A549 (cell line): ENCODE measurements around the gene FAM118A. TPM values are rescaled to one million over a fixed set of nuclear protein-coding genes. Genes with fewer than 3 reads are reported as not detected.

Experiments used
- ATAC-seq, 2 experiments: fragments of 200-7000 bp in 1 of 2; fragments of >200 bp in 1 of 2; cut with Nextera tagmentation in 1 of 2; cut with Tn5 transposase in 1 of 2; 3 replicates each; pipeline versions ENCODE4 v1.8.0 to v1.9.1; 2018 to 2020; ENCODE audit warnings: mild to moderate bottlenecking in 1 of 2, moderate library complexity in 1 of 2
- CTCF ChIA-PET: fragments of 300-600 bp; sonication (Branson Sonifier 250); formaldehyde crosslinking; extraction: SDS; loops from one replicate; lab custom pipeline; 2021; ENCODE audit warnings: antibody characterized with exemption, inconsistent platforms; lab: Yijun Ruan, JAX
- POLR2A ChIA-PET: fragments of 350-600 bp; formaldehyde crosslinking; extraction: SDS; loops from one replicate; lab custom pipeline; 2021; ENCODE audit warnings: antibody characterized with exemption, inconsistent platforms; lab: Yijun Ruan, JAX
- DNase-seq, 2 experiments: peaks; one replicate each; pipeline versions ENCODE4 v3.0.0 to v3.0.0-alpha.2; 2011 to 2016; ENCODE audit warnings: low read depth in 1 of 2, low spot score in 1 of 2
- FAIRE-seq: peaks from 2 replicates; lab custom pipeline; 2011; peaks lifted over from hg19 to GRCh38; lab: Jason Lieb, UNC
- H3K27ac ChIP-seq, 2 experiments: fragments of >200 bp; sonication (Bioruptor Twin); formaldehyde crosslinking; 3 replicates each; pipeline ENCODE4 v1.5.1; 2016 to 2017
- H3K4me1 ChIP-seq: fragments of >200 bp; sonication (Bioruptor Twin); formaldehyde crosslinking; 3 replicates; pipeline ENCODE4 v1.6.1; 2016
- H3K4me2 ChIP-seq: fragments of >200 bp; sonication (Bioruptor Twin); formaldehyde crosslinking; 3 replicates; pipeline ENCODE4 v1.6.1; 2016
- H3K4me3 ChIP-seq: fragments of >200 bp; sonication (Bioruptor Twin); formaldehyde crosslinking; 3 replicates; pipeline ENCODE4 v1.5.1; 2016
- H3K9me3 ChIP-seq: fragments of >200 bp; sonication (Bioruptor Twin); formaldehyde crosslinking; 3 replicates; pipeline ENCODE4 v1.6.1; 2016
- ATOH8 ChIP-seq: fragments of 250-450 bp; sonication (Bioruptor Pico); IDR thresholded peaks from 2 replicates; pipeline ENCODE4 v1.5.0; 2020; ENCODE audit warnings: low read depth, mild to moderate bottlenecking, moderate library complexity
- BCL3 ChIP-seq: fragments of >200 bp; sonication (Bioruptor Twin); formaldehyde crosslinking; IDR thresholded peaks from 3 replicates; pipeline ENCODE4 v1.6.1; 2016
- BHLHE40 ChIP-seq: IDR thresholded peaks from 2 replicates; pipeline ENCODE4 v1.6.1; 2012; ENCODE audit warnings: low read depth, low read length, inconsistent platforms
- CEBPB ChIP-seq, 2 experiments: fragments of >200 bp in 1 of 2; sonication (Bioruptor Twin) in 1 of 2; formaldehyde crosslinking in 1 of 2; IDR thresholded peaks; 2 replicates each; pipeline ENCODE4 v1.6.1; 2012 to 2016
- CHD2 ChIP-seq: fragments of 150-350 bp; IDR thresholded peaks from 2 replicates; pipeline ENCODE4 v1.6.1; 2014; ENCODE audit warnings: low read length; ENCODE audit not compliant: partially characterized antibody
- EHF ChIP-seq: fragments of 250-450 bp; sonication (Bioruptor Pico); IDR thresholded peaks from 2 replicates; pipeline ENCODE4 v1.5.0; 2020; ENCODE audit warnings: mild to moderate bottlenecking
- FOXS1 ChIP-seq: fragments of 250-450 bp; sonication (Bioruptor Pico); IDR thresholded peaks from 2 replicates; pipeline ENCODE4 v1.5.0; 2020; ENCODE audit warnings: mild to moderate bottlenecking, moderate library complexity
- GATA3 ChIP-seq: IDR thresholded peaks from 2 replicates; pipeline ENCODE4 v1.6.1; 2012; ENCODE audit warnings: borderline replicate concordance
- HDAC2 ChIP-seq: fragments of 200-600 bp; sonication (generic); IDR thresholded peaks from 2 replicates; pipeline ENCODE4 v1.6.1; 2016
- HOXB5 ChIP-seq: fragments of 250-450 bp; sonication (Bioruptor Pico); IDR thresholded peaks from 2 replicates; pipeline ENCODE4 v1.5.0; 2020; ENCODE audit warnings: mild to moderate bottlenecking, moderate library complexity
- JUNB ChIP-seq: fragments of >200 bp; sonication (Bioruptor Twin); formaldehyde crosslinking; IDR thresholded peaks from 2 replicates; pipeline ENCODE4 v1.6.1; 2016
- KDM1A ChIP-seq: fragments of 200-600 bp; sonication (generic); IDR thresholded peaks from 2 replicates; pipeline ENCODE4 v1.6.1; 2016; ENCODE audit warnings: low read depth, mild to moderate bottlenecking
- MAFK ChIP-seq: fragments of 450-650 bp; IDR thresholded peaks from 2 replicates; pipeline ENCODE4 v1.6.1; 2014; ENCODE audit not compliant: partially characterized antibody
- MYC ChIP-seq: IDR thresholded peaks from 2 replicates; pipeline ENCODE4 v1.6.1; 2012; ENCODE audit warnings: mild to moderate bottlenecking, inconsistent platforms, low read length, improper control_type of control experiment, borderline replicate concordance
- NPAS2 ChIP-seq: fragments of 250-450 bp; sonication (Bioruptor Pico); IDR thresholded peaks from 2 replicates; pipeline ENCODE4 v1.8.0; 2022; ENCODE audit warnings: mild to moderate bottlenecking, moderate library complexity, borderline replicate concordance
- POLR2AphosphoS2 ChIP-seq: conservative IDR thresholded peaks from 2 replicates; pipeline ENCODE4 v1.6.1; 2012; ENCODE audit warnings: low read length, improper control_type of control experiment, inconsistent platforms
- RARB ChIP-seq: fragments of 250-450 bp; sonication (Bioruptor Pico); IDR thresholded peaks from 2 replicates; pipeline ENCODE4 v1.8.0; 2021; ENCODE audit warnings: mild to moderate bottlenecking, moderate library complexity
- RFX5 ChIP-seq: fragments of 450-650 bp; IDR thresholded peaks from 2 replicates; pipeline ENCODE4 v1.7.1; 2014; ENCODE audit warnings: antibody characterized with exemption, mild to moderate bottlenecking, moderate library complexity
- RNF2 ChIP-seq: fragments of 200-600 bp; sonication (generic); IDR thresholded peaks from 2 replicates; pipeline ENCODE4 v1.6.1; 2016; ENCODE audit warnings: low read depth, mild to moderate bottlenecking, antibody characterized with exemption, moderate library complexity, borderline replicate concordance
- TP53 ChIP-seq: fragments of 250-450 bp; sonication (Bioruptor Pico); IDR thresholded peaks from 2 replicates; pipeline ENCODE4 v1.5.0; 2021; ENCODE audit warnings: mild to moderate bottlenecking, moderate library complexity
- ZNF302 ChIP-seq: fragments of 250-450 bp; sonication (Bioruptor Pico); IDR thresholded peaks from 2 replicates; pipeline ENCODE4 v1.9.0; 2021; ENCODE audit warnings: inconsistent platforms, mild to moderate bottlenecking, moderate library complexity
- WGBS: methylation state at CpG from one replicate; pipeline ENCODE4 v1.1.6; 2017; ENCODE audit errors: missing lambda C conversion rate; 5-methylcytosine and 5-hydroxymethylcytosine counted together
- polyA plus RNA-seq, 4 experiments: library from polyadenylated mRNA; depleted of rRNA in 3 of 4; stranded (reverse); fragments of >200 nt; fragmentation: RNase III in 1 of 4; extraction: RNeasy Plus Mini Kit Qiagen cat#74134 plus additional on column Dnase treatment in 1 of 4; gene quantifications; 2 replicates in 3 of 4; 3 replicates in 1 of 4; pipeline ENCODE4 v1.2.3, GENCODE V29; 2011 to 2017
- TF ChIP-seq, protein P1 (sequence below): fragments of 450-650 bp; IDR thresholded peaks from 2 replicates; pipeline ENCODE4 v1.6.1; 2014; ENCODE audit warnings: antibody characterized with exemption
- TF ChIP-seq, protein P2 (sequence below): IDR thresholded peaks from 2 replicates; pipeline ENCODE4 v1.6.1; 2012; ENCODE audit warnings: low read depth, borderline replicate concordance
- TF ChIP-seq, protein P3 (sequence below): fragments of >200 bp; sonication (Bioruptor Twin); formaldehyde crosslinking; IDR thresholded peaks from 3 replicates; pipeline ENCODE4 v1.5.1; 2016
- TF ChIP-seq, protein P4 (sequence below): IDR thresholded peaks from 2 replicates; pipeline ENCODE4 v1.6.1; 2012

The FAM118A gene
- polyA plus RNA-seq, 2 of the 4 experiments (the other 2 are of a cell fraction), result 16.8 to 18.1 TPM

GRCh38 chr22:45328822-45329529, 19.2 kb downstream of the FAM118A start (continued):
- TF ChIP-seq, protein P1, sequence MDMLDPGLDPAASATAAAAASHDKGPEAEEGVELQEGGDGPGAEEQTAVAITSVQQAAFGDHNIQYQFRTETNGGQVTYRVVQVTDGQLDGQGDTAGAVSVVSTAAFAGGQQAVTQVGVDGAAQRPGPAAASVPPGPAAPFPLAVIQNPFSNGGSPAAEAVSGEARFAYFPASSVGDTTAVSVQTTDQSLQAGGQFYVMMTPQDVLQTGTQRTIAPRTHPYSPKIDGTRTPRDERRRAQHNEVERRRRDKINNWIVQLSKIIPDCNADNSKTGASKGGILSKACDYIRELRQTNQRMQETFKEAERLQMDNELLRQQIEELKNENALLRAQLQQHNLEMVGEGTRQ, result no peak
- no peak for TF ChIP-seq ZNF302 (CRISPR knock-in tag)
- TF ChIP-seq RFX5, result no peak
- TF ChIP-seq POLR2AphosphoS2, result no peak
- no peak for TF ChIP-seq BHLHE40
- no peak for TF ChIP-seq MYC

DNA sequence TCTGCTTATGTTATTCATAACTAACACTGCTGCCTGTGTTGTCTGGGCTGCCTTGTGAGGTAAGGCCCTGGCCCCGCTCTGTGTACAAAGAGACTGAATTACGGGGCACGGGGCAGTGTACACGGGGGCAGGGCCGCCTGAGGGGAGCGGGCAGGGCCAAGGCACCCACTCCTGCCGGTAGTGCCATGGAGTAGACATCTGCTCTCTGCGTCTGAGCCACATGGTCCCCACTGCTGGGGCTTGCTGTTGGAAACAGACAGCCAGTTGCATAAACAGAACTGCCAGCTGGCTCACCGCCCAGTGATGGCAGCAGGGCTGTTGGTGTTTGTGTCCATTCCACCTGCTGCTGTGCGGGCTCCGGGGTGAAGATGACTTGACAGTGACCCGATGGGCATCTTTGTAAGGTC, 19.8 kb downstream of the FAM118A start:
- Histone ChIP-seq H3K27ac (no peak overlapping the region), H3K4me2 (no peak overlapping the region), H3K4me3 (no peak overlapping the region), H3K9me3 (no peaks in the 10 kb centered on the region), H3K4me1 (no peaks in the 10 kb centered on the region)
- TF ChIP-seq, protein P2, sequence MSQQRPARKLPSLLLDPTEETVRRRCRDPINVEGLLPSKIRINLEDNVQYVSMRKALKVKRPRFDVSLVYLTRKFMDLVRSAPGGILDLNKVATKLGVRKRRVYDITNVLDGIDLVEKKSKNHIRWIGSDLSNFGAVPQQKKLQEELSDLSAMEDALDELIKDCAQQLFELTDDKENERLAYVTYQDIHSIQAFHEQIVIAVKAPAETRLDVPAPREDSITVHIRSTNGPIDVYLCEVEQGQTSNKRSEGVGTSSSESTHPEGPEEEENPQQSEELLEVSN, result no peak
- TF ChIP-seq ZNF302 (CRISPR knock-in tag), result no peak
- no peak for TF ChIP-seq RARB (CRISPR knock-in tag)
- TF ChIP-seq TP53 (CRISPR knock-in tag), result no peak
- TF ChIP-seq KDM1A, result no peak
- TF ChIP-seq, protein P3, sequence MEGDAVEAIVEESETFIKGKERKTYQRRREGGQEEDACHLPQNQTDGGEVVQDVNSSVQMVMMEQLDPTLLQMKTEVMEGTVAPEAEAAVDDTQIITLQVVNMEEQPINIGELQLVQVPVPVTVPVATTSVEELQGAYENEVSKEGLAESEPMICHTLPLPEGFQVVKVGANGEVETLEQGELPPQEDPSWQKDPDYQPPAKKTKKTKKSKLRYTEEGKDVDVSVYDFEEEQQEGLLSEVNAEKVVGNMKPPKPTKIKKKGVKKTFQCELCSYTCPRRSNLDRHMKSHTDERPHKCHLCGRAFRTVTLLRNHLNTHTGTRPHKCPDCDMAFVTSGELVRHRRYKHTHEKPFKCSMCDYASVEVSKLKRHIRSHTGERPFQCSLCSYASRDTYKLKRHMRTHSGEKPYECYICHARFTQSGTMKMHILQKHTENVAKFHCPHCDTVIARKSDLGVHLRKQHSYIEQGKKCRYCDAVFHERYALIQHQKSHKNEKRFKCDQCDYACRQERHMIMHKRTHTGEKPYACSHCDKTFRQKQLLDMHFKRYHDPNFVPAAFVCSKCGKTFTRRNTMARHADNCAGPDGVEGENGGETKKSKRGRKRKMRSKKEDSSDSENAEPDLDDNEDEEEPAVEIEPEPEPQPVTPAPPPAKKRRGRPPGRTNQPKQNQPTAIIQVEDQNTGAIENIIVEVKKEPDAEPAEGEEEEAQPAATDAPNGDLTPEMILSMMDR, result no peak
- no peak for TF ChIP-seq EHF (CRISPR knock-in tag)
- TF ChIP-seq RNF2, result no peak
- TF ChIP-seq BCL3, result no peak
- TF ChIP-seq GATA3, result no peak
- TF ChIP-seq MAFK, result no peak
- TF ChIP-seq HOXB5, result no peak
- no peak for TF ChIP-seq POLR2AphosphoS2
- TF ChIP-seq CEBPB (IDR thresholded peaks at IDR 0.05), result no peak
- 96% methylated on average over 7 of the region's 12 CpGs for WGBS
- FAIRE-seq, result no peak
- no peak for ATAC-seq
- POLR2A ChIA-PET, result no interaction called here
- CTCF ChIA-PET, result no interaction called here
- DNase-seq, result no peak

DNA sequence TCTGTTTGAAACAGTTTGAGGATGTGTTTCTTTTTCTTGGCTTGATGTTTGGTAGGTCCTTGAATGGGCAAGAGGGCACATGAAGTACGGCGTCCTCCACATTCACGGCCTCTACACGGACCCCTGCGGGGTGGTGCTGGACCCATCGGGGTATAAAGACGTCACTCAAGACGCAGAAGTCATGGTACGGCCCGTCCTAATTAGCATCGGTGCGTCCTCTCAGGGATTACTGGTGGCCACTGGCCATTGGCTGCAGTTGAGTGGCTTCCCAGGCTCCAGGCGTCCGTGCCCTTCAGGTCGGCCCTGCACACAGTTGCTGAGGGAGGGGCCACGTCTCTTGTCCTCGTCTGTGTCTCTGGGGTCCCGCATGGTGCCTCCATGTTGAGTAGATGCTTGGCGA, 20.8 kb downstream of the FAM118A start:
- no peaks in the 10 kb centered on the region for H3K9me3 ChIP-seq
- 91% methylated on average over 12 of the region's 19 CpGs for WGBS

More for the DNA sequence above, 20.8 kb downstream of the FAM118A start:
- DNase-seq, result no peak
- H3K4me1 ChIP-seq, result no peaks in the 10 kb centered on the region
- no peak overlapping the region for H3K27ac ChIP-seq
- FAIRE-seq, result no peak
- H3K4me2 ChIP-seq, result no peak overlapping the region
- no peak for ATAC-seq
- ChIA-PET POLR2A (no interaction called here), CTCF (no interaction called here)
- no peak overlapping the region for H3K4me3 ChIP-seq
- no peak for TF ChIP-seq JUNB
- TF ChIP-seq CHD2, result no peak
- TF ChIP-seq MAFK, result no peak
- TF ChIP-seq FOXS1 (CRISPR knock-in tag), result no peak
- no peak for TF ChIP-seq NPAS2 (CRISPR knock-in tag)
- no peak for TF ChIP-seq ATOH8
- TF ChIP-seq HDAC2, result no peak
- TF ChIP-seq, protein P4, sequence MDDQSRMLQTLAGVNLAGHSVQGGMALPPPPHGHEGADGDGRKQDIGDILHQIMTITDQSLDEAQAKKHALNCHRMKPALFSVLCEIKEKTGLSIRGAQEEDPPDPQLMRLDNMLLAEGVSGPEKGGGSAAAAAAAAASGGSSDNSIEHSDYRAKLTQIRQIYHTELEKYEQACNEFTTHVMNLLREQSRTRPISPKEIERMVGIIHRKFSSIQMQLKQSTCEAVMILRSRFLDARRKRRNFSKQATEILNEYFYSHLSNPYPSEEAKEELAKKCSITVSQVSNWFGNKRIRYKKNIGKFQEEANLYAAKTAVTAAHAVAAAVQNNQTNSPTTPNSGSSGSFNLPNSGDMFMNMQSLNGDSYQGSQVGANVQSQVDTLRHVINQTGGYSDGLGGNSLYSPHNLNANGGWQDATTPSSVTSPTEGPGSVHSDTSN, result no peak
